H1 (cell line): ENCODE results near the gene SLC43A3. TPM values are rescaled to one million over a fixed set of nuclear protein-coding genes. Genes with fewer than 3 reads are reported as not detected.

Experiments used
- ATF3 ChIP-seq: IDR thresholded peaks from 2 replicates; pipeline ENCODE4 v1.6.1; 2011; ENCODE audit warnings: low read depth, mild to moderate bottlenecking, low read length; ENCODE audit not compliant: insufficient read depth
- BRCA1 ChIP-seq: IDR thresholded peaks from 2 replicates; pipeline ENCODE4 v1.6.1; 2012; ENCODE audit warnings: low read depth, low read length, improper control_type of control experiment
- SRF ChIP-seq: IDR thresholded peaks from 2 replicates; pipeline ENCODE4 v1.6.1; 2011; ENCODE audit warnings: mild to moderate bottlenecking, low read depth, low read length, moderate library complexity
- polyA plus RNA-seq, 7 experiments: library from polyadenylated mRNA; depleted of rRNA in 3 of 7; stranded (reverse) in 5 of 7; unstranded in 2 of 7; fragments of >200 nt in 5 of 7; fragments of 200-250 nt in 2 of 7; gene quantifications; 1 replicate in 5 of 7; 2 replicates in 1 of 7; 4 replicates in 1 of 7; pipeline versions ENCODE4 v1.2.1 to v1.2.3, GENCODE V29; 2011 to 2013; ENCODE audit warnings: missing spikeins in 2 of 7, mixed read lengths in 2 of 7
- total RNA-seq: library from RNA; stranded (reverse); fragmentation: NEBNext Ultra II Directional; extraction: Animal tissue kit (Norgen Biotek cat#: 25700); gene quantifications from 2 replicates; pipeline ENCODE4 v1.2.1, GENCODE V29; 2021

SLC43A3 gene
- total and polyA plus RNA-seq, 2 of the 8 experiments (the other 6 are each of a cell fraction or from before 2014, with no cell fraction given), result 31.8 to 67.8 TPM

DNA sequence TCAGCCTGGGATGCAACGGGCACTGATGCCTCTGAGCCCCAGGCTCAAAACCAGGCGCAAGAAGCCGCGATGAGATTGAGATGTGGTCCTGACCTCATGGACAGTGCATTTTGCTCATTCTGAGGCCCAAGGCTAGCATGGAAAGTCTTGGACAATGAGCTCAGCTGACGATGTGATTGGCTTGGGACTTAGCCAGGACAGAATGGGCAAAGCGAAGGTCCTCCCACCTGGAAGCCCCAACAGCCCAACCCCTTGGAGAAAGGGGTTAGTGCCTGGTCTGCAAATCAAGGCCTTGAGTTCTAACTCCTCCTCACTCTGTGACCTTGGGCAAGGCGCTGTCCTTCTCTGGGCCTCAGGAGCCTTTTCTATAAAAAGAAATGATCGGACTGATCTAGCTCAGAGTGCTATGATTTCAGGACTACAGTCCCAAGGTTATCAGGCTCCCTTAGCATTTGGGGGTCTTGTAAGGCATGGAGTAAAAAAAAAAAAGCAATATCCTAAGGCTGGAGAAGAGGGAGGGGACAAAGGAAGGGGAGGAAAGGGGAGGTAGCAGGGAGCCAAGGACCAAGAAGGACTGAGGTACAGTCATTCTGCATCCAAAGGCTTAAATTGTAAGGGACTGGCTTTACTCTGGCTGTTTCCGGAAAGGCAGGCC lies 2.7 kb downstream of the SLC43A3 start (continued):
- TF ChIP-seq ATF3 (no peak), BRCA1 (no peak), SRF (no peak)
